Measurements from ENCODE around the gene SOX5. TPM values are rescaled to one million over a fixed set of nuclear protein-coding genes. Genes with fewer than 3 reads are reported as not detected.
"Not testable (repeated sequence)": the region's sequence is repeated elsewhere in the genome, so short reads cannot be mapped to it uniquely, and the experiment has no call there.

Gene SOX5
- total RNA-seq, 1 donor from 2014 or later, result 107 TPM

DNA sequence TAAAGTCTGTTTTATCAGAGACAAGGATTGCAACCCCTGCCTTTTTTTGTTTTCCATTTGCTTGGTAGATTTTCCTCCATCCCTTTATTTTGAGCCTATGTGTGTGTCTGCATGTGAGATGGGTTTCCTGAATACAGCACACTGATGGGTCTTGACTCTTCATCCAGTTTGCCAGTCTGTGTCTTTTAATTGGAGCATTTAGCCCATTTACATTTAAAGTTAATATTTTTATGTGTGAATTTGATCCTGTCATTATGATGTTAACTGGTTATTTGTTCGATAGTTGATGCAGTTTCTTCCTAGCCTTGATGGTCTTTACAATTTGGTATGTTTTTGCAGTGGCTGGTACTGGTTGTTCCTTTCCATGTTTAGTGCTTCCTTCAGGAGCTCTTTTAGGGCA lies 430.0 kb downstream of the SOX5 start:
- DNase-seq (ENCODE audit: low spot score in 2 of 2); FAIRE-seq: not testable (repeated sequence)

DNA sequence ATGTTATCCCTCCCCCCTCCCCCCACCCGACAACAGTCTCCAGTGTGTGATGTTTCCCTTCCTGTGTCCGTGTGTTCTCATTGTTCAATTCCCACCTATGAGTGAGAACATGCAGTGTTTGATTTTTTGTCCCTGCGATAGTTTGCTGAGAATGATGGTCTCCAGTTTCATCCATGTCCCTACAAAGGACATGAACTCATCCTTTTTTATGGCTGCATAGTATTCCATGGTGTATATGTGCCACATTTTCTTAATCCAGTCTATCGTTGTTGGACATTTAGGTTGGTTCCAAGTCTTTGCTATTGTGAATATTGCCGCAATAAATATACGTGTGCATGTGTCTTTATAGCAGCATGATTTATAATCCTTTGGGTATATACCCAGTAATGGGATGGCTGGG lies 433.7 kb downstream of the SOX5 start:
- DNase-seq (ENCODE audit: low spot score in 2 of 2); FAIRE-seq: not testable (repeated sequence)

DNA sequence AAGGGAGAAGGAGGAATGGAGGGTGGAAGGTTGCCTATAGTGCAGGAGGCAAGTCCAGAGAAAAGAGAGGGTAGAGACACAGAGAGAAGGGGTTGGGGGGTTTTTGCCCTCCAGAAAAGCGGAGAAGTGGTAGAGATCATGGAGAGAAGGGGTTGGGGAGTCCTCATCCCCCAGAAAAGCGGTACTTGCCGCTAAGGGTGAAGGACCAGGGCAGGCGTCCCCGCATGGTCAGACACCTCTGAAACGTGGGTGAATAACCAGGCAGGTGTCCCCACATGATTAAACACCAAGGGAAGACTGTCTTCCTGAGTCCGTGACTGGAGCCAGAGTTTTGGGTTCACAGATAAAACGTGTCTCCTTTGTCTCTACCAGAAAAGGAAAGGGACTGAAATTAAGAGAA lies 439.0 kb downstream of the SOX5 start:
- no peak for DNase-seq (ENCODE audit: low spot score in 2 of 2)
- FAIRE-seq, result no peak

DNA sequence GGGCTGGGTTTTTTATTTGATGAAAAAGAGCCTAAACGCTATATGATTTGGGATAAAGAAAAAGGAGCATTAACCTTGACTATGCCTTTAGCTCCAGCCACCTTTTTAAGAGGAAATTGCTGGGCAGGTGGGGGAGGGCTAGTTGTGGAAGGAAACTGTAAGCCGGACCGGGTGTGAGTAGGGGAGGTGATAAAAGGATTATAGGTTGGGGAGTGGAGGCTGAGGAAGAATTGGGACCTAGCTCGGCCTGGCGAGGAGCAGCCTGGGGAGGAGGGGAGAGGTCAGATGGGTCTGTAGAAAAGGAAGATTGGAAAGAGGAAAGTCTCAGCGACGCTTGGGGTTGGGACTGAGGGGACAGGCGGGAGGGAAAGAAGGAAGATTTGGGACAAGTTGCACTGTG lies 439.6 kb downstream of the SOX5 start:
- DNase-seq (ENCODE audit: low spot score in 2 of 2); FAIRE-seq: not testable (repeated sequence)

DNA sequence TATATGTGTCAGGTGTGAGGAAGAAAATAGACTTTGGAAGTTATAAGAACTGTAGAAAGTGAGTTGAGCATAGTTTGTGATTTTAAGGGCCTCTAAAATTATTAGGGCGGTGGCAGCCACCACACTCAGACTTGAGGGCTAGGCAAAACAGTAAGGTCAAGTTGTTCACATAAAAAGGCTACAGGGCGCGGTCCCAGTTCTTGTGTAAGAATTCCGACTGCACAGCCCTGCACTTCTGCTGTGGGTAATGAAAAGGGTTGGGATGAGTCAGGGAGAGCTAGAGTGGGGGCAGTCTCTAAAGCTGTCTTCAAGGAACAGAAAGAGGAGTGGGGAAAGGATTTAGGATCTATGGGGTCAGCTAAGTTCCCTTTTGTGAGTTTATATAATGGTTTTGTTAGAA lies 441.7 kb downstream of the SOX5 start:
- DNase-seq (ENCODE audit: low spot score in 2 of 2); FAIRE-seq: not testable (repeated sequence)

DNA sequence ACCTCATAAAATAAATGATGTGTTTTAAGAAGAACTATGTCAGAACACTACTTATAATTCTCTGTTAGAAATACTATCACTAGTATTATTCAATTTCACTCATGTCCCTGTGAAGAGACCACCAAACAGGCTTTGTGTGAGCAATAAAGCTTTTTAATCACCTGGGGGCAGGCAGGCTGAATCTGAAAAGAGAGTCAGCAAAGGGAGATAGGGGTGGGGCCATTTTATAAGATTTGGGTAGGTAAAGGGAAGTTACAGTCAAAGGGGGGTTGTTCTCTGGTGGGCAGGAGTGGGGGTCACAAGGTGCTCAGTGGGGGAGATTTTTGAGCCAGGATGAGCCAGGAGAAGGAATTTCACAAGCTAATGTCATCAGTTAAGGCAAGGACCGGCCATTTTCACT lies 443.7 kb downstream of the SOX5 start:
- DNase-seq (ENCODE audit: low spot score in 2 of 2); FAIRE-seq: not testable (repeated sequence)

DNA sequence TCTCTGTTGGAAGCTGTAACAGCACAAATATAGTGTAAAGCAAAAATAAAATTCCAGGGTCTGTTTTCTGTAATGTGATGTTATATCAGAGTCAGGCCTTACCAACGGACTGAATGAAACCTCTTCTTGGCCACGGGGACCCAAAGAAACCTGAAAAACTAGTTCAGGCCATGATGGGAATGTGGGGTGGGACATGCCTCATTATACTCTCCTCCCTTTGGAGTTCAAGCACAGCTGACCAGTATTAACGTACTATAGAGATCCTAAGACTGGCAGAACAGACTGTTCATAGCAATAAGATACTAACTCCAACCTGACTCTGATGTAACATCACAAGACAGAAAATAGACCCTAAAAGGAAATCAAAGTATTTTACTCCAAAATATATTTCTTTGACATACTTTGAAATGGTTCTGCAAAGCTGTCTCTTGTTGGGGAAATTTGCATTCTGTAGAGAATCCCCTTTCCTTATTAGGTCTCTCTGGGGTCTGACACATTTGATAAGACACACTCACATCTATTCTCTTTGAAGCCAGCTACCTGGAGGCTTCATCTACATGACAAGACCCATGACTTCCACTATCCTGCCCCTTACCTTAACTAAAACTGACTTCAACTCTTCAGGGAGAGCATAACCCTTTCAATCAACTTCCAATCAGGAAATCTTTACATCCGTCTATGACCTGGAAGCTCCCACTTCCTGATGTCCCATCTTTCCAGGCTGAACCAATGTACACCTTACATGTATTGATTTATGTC lies 444.6 kb downstream of the SOX5 start:
- DNase-seq (ENCODE audit: low spot score in 2 of 2), result no peak
- no peak for FAIRE-seq

DNA sequence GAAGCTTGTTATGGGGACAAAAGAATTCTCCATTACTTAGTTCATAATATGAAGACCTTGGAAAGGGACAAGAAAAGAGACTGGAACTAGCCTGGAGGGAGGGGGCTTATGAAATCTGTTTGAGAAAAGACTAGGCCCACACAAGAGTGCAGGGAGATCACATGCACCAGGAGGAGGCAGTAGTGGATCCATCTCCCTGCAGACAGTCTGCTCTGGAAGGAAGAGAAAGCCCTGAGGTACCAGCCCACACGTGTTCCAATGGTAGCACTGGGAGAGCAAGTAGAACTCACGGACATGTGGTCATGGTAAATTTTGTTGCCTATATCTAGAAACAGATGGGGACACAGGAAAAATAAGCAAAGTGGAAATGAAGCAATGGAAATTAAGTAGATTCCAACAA lies 445.4 kb downstream of the SOX5 start:
- FAIRE-seq, result no peak
- no peak for DNase-seq (ENCODE audit: low spot score in 2 of 2)

DNA sequence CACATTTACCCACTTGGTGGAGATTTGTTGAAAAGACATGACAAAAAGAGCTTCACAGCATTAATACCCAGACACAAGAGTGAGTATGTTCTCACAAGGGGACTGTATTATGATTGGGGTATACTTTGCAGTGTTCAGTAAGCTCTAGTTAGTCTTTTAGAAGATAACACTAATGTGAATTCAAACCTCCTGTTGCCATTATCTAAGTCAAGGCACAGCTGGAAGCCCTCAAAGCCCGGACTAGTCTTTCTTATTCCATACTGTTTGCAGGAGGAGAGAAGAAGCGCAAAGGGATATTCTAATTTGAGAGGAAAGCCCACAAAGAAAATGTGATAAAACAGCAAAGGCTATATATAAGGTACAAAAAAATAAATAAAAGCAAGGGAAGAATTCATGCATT lies 445.9 kb downstream of the SOX5 start:
- FAIRE-seq (no peak), DNase-seq (ENCODE audit: low spot score in 2 of 2) (no peak)

DNA sequence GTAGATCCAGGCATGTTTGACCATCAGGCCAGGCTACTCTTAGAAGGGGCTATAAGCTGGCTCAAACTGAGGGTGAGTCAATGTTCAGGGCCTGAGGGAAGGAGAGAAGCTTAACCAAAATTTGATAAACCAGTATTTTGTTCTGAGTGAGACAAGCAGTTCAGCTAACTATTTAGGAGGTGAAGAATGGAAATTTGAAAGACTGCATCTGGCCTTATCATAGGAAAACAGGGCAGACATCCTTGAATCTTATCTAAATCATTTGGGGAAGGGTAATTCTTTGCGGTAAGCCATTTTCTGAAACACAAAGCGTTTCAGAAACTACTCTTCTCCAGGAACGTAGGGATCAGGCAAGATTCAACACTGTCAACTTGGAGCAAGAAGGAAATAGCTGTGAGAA lies 447.2 kb downstream of the SOX5 start:
- FAIRE-seq (no peak), DNase-seq (ENCODE audit: low spot score in 2 of 2) (no peak)

DNA sequence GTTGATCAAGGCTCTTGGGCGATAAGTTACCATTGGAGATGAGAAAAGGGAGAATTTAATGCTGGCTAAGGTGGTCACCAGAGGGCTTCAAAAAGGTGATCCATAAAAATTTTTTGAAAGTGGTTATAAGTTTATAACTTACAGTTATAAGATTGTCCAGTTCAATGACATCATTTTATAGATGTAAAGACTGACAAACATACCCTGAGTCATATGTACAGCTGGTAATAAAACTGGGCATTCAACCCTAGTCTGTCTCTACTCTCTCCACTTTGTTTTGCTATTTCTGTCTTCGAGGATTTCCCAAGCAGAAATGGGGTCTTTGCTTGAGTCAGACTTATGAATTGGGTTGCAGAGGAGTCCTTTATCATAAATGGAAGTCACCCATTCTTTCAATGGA lies 454.0 kb downstream of the SOX5 start:
- DNase-seq (ENCODE audit: low spot score in 2 of 2), result no peak
- FAIRE-seq, result no peak

DNA sequence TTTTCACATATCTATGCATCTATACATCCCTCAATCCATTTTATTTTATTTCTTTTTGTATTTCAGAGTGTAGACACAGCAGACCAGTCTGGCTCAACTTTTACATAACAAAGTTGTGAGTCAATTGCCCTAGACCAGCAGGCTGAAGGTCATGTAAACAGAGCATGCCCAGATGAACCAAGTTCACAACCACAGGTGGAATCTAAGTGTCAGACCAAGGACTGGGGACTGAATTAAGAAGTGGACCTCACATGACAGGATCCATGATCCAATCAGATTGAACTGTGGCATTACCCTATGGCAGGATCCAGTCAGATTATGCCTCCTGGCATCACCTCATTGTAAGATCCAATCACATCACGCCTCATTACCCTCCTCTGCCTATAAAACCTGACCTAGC lies 455.8 kb downstream of the SOX5 start:
- FAIRE-seq, result no peak
- DNase-seq (ENCODE audit: low spot score in 2 of 2), result no peak

DNA sequence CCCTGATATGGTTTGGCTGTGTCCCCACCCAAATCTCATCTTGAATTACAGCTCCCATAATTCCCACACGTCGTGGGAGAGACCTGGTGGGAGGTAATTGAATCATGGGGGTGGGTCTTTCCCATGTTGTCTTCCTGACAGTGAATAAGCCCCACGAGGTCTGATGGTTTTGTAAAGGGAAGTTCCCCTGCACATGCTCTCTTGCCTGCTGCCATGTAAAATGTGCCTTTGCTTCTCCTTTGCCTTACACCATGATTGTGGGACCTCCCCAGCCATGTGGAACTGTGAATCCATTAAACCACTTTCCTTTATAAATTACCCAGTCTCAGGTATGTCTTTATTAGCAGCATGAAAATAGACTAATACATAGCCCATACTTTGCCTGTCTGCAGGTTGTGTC lies 458.4 kb downstream of the SOX5 start:
- not testable (repeated sequence) for DNase-seq (ENCODE audit: low spot score in 2 of 2); FAIRE-seq

DNA sequence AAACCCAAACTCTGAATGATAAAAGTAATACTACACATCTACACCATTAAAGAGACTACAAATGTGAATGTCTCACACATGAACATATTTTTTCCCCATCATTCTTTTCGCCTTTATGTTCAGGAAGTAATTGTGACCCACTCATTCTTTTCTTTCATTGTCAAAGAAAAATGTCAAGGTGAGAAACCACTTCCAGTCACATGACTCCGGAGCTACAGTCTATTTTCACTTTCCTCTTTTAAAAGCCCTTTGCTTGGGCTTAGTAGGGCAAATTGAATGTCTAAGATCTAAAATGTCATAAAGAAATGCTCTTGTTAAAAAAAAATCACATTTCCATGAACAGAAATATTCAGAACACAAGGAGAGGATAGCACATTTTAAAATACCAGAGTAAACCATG lies 461.3 kb downstream of the SOX5 start:
- DNase-seq (ENCODE audit: low spot score in 2 of 2), result no peak
- FAIRE-seq, result no peak

DNA sequence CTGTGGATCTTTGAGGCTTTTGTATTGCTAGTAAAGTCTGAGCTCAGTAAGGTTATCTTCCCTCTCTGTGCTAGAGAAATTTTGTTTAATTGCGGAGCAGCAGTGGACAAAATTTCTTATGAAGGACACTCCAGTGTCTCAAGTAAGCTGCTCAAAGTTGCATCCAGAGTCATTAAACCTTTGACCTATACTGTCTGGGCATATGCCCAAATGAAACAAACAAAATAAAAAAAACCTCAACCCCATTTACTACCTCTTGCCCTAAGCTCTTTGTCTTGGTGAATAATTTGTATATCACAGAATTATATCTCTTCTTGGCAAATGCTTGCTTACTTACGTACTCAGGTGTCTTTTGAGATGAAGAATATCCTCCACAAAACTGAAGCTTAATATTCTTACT lies 465.2 kb downstream of the SOX5 start:
- no peak for FAIRE-seq
- DNase-seq (ENCODE audit: low spot score in 2 of 2), result no peak

DNA sequence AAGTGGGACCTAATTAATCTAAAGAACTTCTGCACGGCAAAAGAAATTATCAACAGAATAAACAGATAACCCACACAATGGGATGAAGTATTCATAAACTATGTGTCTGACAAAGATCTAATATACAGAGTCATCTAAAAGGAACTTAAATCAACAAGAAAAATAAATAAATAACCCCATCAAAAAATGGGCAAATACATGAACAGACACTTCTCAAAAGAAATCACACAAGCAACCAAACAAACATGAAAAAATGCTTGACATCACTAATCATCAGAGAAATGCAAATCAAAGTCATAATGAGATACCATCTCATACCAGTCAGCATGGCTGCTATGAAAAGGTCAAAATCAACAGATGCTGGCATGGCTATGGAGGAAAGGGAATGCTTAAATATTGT lies 466.9 kb downstream of the SOX5 start:
- no peak for DNase-seq (ENCODE audit: low spot score in 2 of 2)
- FAIRE-seq, result no peak
